EL (cell line): ENCODE data around the gene CRADD.
"Not testable (repeated sequence)": the region's sequence is repeated elsewhere in the genome, so short reads cannot be mapped to it uniquely, and the experiment has no call there.

Experiments used
- DNase-seq: peaks from one replicate; pipeline ENCODE4 v3.0.0-alpha.2; 2016

CRADD gene

GRCh38 chr12:93912086-93912733, 235.0 kb downstream of the CRADD start:
- DNase-seq = no peak

GRCh38 chr12:93913845-93914244, 236.7 kb downstream of the CRADD start:
- DNase-seq = peak; percentile 75

GRCh38 chr12:93914281-93914680, 237.1 kb downstream of the CRADD start:
- DNase-seq = no peak

- no peak for DNase-seq
Observed at GRCh38 chr12:93915411-93915810, 238.2 kb downstream of the CRADD start.

- no peak for DNase-seq
Observed at GRCh38 chr12:93916402-93916801, 239.2 kb downstream of the CRADD start.

GRCh38 chr12:93918262-93918661, 241.1 kb downstream of the CRADD start:
- peak; percentile 76 for DNase-seq

- DNase-seq = no peak
Observed at GRCh38 chr12:93918900-93919299, 241.7 kb downstream of the CRADD start.

GRCh38 chr12:93921521-93921920, 244.3 kb downstream of the CRADD start:
- peak; percentile 12 for DNase-seq

GRCh38 chr12:93922583-93923006, 245.4 kb downstream of the CRADD start:
- DNase-seq = peak; percentile 10

- DNase-seq = no peak
Observed at GRCh38 chr12:93924367-93924766, 247.2 kb downstream of the CRADD start.

GRCh38 chr12:93925585-93926205, 248.5 kb downstream of the CRADD start:
- no peak for DNase-seq

- DNase-seq = no peak
Observed at GRCh38 chr12:93926237-93926636, 249.1 kb downstream of the CRADD start.

GRCh38 chr12:93929081-93929480, 251.9 kb downstream of the CRADD start:
- DNase-seq = not testable (repeated sequence)

- no peak for DNase-seq
Observed at GRCh38 chr12:93937812-93938211, 260.6 kb downstream of the CRADD start.

- no peak for DNase-seq
Observed at GRCh38 chr12:93938317-93938716, 261.1 kb downstream of the CRADD start.

GRCh38 chr12:93938931-93939330, 261.8 kb downstream of the CRADD start:
- DNase-seq = no peak

- DNase-seq = no peak
Observed at GRCh38 chr12:93939641-93940325, 262.6 kb downstream of the CRADD start.

GRCh38 chr12:93943780-93944179, 266.6 kb downstream of the CRADD start:
- DNase-seq = peak; percentile 56

GRCh38 chr12:93944201-93944600, 267.0 kb downstream of the CRADD start:
- no peak for DNase-seq
